ENCODE data around the gene MAP7D1. TPM values are rescaled to one million over a fixed set of nuclear protein-coding genes. Genes with fewer than 3 reads are reported as not detected.
"Not testable (repeated sequence)": the region's sequence is repeated elsewhere in the genome, so short reads cannot be mapped to it uniquely, and the experiment has no call there.

Gene MAP7D1
- total RNA-seq, 1 donor, result 132 TPM

- Histone ChIP-seq H3K4me2 (ENCODE audit: insufficient read depth, low read length) (no peak overlapping the region), H3K36me3 (ENCODE audit: insufficient read depth, low read length) (no peaks in the 10 kb centered on the region), H2AFZ (ENCODE audit: low read length) (no peak overlapping the region), H3K9me3 (ENCODE audit: low read depth, low read length) (no peaks in the 10 kb centered on the region), H3K79me2 (ENCODE audit: insufficient read depth, low read length) (no peaks in the 10 kb centered on the region), H4K20me1 (ENCODE audit: insufficient read depth, low read length) (no peaks in the 10 kb centered on the region), H3K4me1 (ENCODE audit: insufficient read depth, low read length) (peaks cover 11% of the 10 kb centered on the region), H3K27ac (ENCODE audit: low read depth, low read length) (no peak overlapping the region), H3K27me3 (ENCODE audit: insufficient read depth, low read length) (no peaks in the 10 kb centered on the region), H3K4me3 (ENCODE audit: insufficient read depth, low read length) (no peak overlapping the region)
- DNase-seq (ENCODE audit: insufficient read length, low spot score, missing footprints), result no peak
- no peak for TF ChIP-seq CTCF (IDR thresholded peaks at IDR 0.05; ENCODE audit: extremely low read depth, low read depth, low read length)
Measured at GRCh38 chr1:36211307-36211706, 55.3 kb downstream of the MAP7D1 start.

- no peak for DNase-seq (ENCODE audit: insufficient read length, low spot score, missing footprints)
- Histone ChIP-seq H3K4me2 (ENCODE audit: insufficient read depth, low read length) (no peak overlapping the region), H3K36me3 (ENCODE audit: insufficient read depth, low read length) (no peaks in the 10 kb centered on the region), H3K4me1 (ENCODE audit: insufficient read depth, low read length) (peaks cover 11% of the 10 kb centered on the region), H2AFZ (ENCODE audit: low read length) (no peak overlapping the region), H3K4me3 (ENCODE audit: insufficient read depth, low read length) (no peak overlapping the region), H3K27me3 (ENCODE audit: insufficient read depth, low read length) (no peaks in the 10 kb centered on the region), H3K27ac (ENCODE audit: low read depth, low read length) (no peak overlapping the region), H3K79me2 (ENCODE audit: insufficient read depth, low read length) (no peaks in the 10 kb centered on the region), H4K20me1 (ENCODE audit: insufficient read depth, low read length) (no peaks in the 10 kb centered on the region), H3K9me3 (ENCODE audit: low read depth, low read length) (no peaks in the 10 kb centered on the region)
- TF ChIP-seq CTCF (IDR thresholded peaks at IDR 0.05; ENCODE audit: extremely low read depth, low read depth, low read length), result no peak
Measured at GRCh38 chr1:36211841-36212240, 55.9 kb downstream of the MAP7D1 start.

GRCh38 chr1:36212782-36213181 is 56.8 kb downstream of the MAP7D1 start:
- no peak overlapping the region for H3K27ac ChIP-seq (ENCODE audit: low read depth, low read length)
- peak; percentile 5 for DNase-seq (ENCODE audit: insufficient read length, low spot score, missing footprints)

GRCh38 chr1:36217670-36218069 is 61.7 kb downstream of the MAP7D1 start:
- H3K79me2 ChIP-seq (ENCODE audit: insufficient read depth, low read length), result no peaks in the 10 kb centered on the region
- H4K20me1 ChIP-seq (ENCODE audit: insufficient read depth, low read length), result no peaks in the 10 kb centered on the region
- H3K27me3 ChIP-seq (ENCODE audit: insufficient read depth, low read length), result no peaks in the 10 kb centered on the region
- peak overlapping the region; percentile 17 for H2AFZ ChIP-seq (ENCODE audit: low read length)
- H3K36me3 ChIP-seq (ENCODE audit: insufficient read depth, low read length), result no peaks in the 10 kb centered on the region
- peak; percentile 31 for DNase-seq (ENCODE audit: insufficient read length, low spot score, missing footprints)
- no peaks in the 10 kb centered on the region for H3K9me3 ChIP-seq (ENCODE audit: low read depth, low read length)
- TF ChIP-seq CTCF (IDR thresholded peaks at IDR 0.05; ENCODE audit: extremely low read depth, low read depth, low read length), result peak; percentile 49
- no peak overlapping the region for H3K4me2 ChIP-seq (ENCODE audit: insufficient read depth, low read length)
- H3K4me3 ChIP-seq (ENCODE audit: insufficient read depth, low read length), result no peak overlapping the region
- no peaks in the 10 kb centered on the region for H3K4me1 ChIP-seq (ENCODE audit: insufficient read depth, low read length)
- no peak overlapping the region for H3K27ac ChIP-seq (ENCODE audit: low read depth, low read length)

More at GRCh38 chr1:36212782-36213181, 56.8 kb downstream of the MAP7D1 start:
- no peak overlapping the region for H3K4me2 ChIP-seq (ENCODE audit: insufficient read depth, low read length)
- H4K20me1 ChIP-seq (ENCODE audit: insufficient read depth, low read length), result no peaks in the 10 kb centered on the region
- no peak for TF ChIP-seq CTCF (IDR thresholded peaks at IDR 0.05; ENCODE audit: extremely low read depth, low read depth, low read length)
- no peaks in the 10 kb centered on the region for H3K27me3 ChIP-seq (ENCODE audit: insufficient read depth, low read length)
- H3K36me3 ChIP-seq (ENCODE audit: insufficient read depth, low read length), result no peaks in the 10 kb centered on the region
- H3K4me1 ChIP-seq (ENCODE audit: insufficient read depth, low read length), result peaks cover 3% of the 10 kb centered on the region
- H3K9me3 ChIP-seq (ENCODE audit: low read depth, low read length), result no peaks in the 10 kb centered on the region
- H2AFZ ChIP-seq (ENCODE audit: low read length), result no peak overlapping the region
- H3K4me3 ChIP-seq (ENCODE audit: insufficient read depth, low read length), result no peak overlapping the region
- H3K79me2 ChIP-seq (ENCODE audit: insufficient read depth, low read length), result no peaks in the 10 kb centered on the region

- Histone ChIP-seq H3K4me1 (ENCODE audit: insufficient read depth, low read length) (peaks cover 24% of the 10 kb centered on the region), H4K20me1 (ENCODE audit: insufficient read depth, low read length) (peaks cover 23% of the 10 kb centered on the region), H3K79me2 (ENCODE audit: insufficient read depth, low read length) (peaks cover 26% of the 10 kb centered on the region)
- H2AFZ ChIP-seq (ENCODE audit: low read length); H3K27me3 ChIP-seq (ENCODE audit: insufficient read depth, low read length); H3K4me3 ChIP-seq (ENCODE audit: insufficient read depth, low read length); H3K4me2 ChIP-seq (ENCODE audit: insufficient read depth, low read length); H3K36me3 ChIP-seq (ENCODE audit: insufficient read depth, low read length); H3K27ac ChIP-seq (ENCODE audit: low read depth, low read length); DNase-seq (ENCODE audit: insufficient read length, low spot score, missing footprints); H3K9me3 ChIP-seq (ENCODE audit: low read depth, low read length): not testable (repeated sequence)
Measured at GRCh38 chr1:36221901-36222300, 65.9 kb downstream of the MAP7D1 start.

All from osteoblast (primary cell).